H1 (cell line): ENCODE results near the gene MYO16. TPM values are rescaled to one million over a fixed set of nuclear protein-coding genes. Genes with fewer than 3 reads are reported as not detected.

ENCODE experiments used
- CTCF ChIA-PET: fragments of 300-600 bp; sonication (Branson Sonifier 250); formaldehyde crosslinking; loops from one replicate; lab custom pipeline; 2021; ENCODE audit not compliant: partially characterized antibody; lab: Charles Lee
- POLR2A ChIA-PET: fragments of 300-600 bp; sonication (Branson Sonifier 250); formaldehyde crosslinking; loops from one replicate; lab custom pipeline; 2021; ENCODE audit warnings: inconsistent platforms; ENCODE audit not compliant: partially characterized antibody; lab: Charles Lee
- DNase-seq, 2 experiments: peaks; one replicate each; pipeline versions ENCODE4 v3.0.0 to v3.0.0-alpha.2; 2010 to 2022; ENCODE audit warnings: low spot score in 2 of 2, low read depth in 1 of 2, mixed read lengths in 1 of 2
- FAIRE-seq: peaks from 2 replicates; lab custom pipeline; 2011; peaks lifted over from hg19 to GRCh38; lab: Jason Lieb, UNC
- H2AFZ ChIP-seq: 2 replicates; pipeline ENCODE4 v1.8.1; 2012; ENCODE audit warnings: low read length, inconsistent platforms
- H2AK5ac ChIP-seq: 2 replicates; pipeline ENCODE4 v1.6.1; 2013; ENCODE audit warnings: low read depth, low read length
- H2BK120ac ChIP-seq: replicated peaks from 2 replicates; pipeline ENCODE3; 2013; ENCODE audit warnings: low read depth, low read length, inconsistent platforms
- H2BK12ac ChIP-seq: 2 replicates; pipeline ENCODE4 v1.6.1; 2013; ENCODE audit warnings: low read depth, low read length
- H2BK15ac ChIP-seq: 2 replicates; pipeline ENCODE4 v1.6.1; 2013; ENCODE audit warnings: low read length
- H2BK20ac ChIP-seq: 2 replicates; pipeline ENCODE4 v1.6.1; 2013; ENCODE audit warnings: low read length
- H2BK5ac ChIP-seq: 2 replicates; pipeline ENCODE4 v1.6.1; 2013; ENCODE audit warnings: low read depth, low read length
- H3K14ac ChIP-seq: 2 replicates; pipeline ENCODE4 v1.6.1; 2013; ENCODE audit warnings: inconsistent platforms; ENCODE audit not compliant: insufficient read length
- H3K18ac ChIP-seq: 2 replicates; pipeline ENCODE4 v1.6.1; 2013; ENCODE audit warnings: low read length; ENCODE audit errors: extremely low read depth
- H3K23ac ChIP-seq: 2 replicates; pipeline ENCODE4 v1.6.1; 2013; ENCODE audit warnings: inconsistent platforms; ENCODE audit not compliant: insufficient read length
- H3K23me2 ChIP-seq: 2 replicates; pipeline ENCODE4 v1.6.1; 2013; ENCODE audit warnings: low read depth, low read length
- H3K27ac ChIP-seq: 2 replicates; pipeline ENCODE4 v1.6.1; 2011; ENCODE audit warnings: low read depth, low read length, inconsistent platforms
- H3K27me3 ChIP-seq, 4 experiments: replicated peaks in 1 of 4; 1 replicate in 1 of 4; 2 replicates in 3 of 4; pipeline versions ENCODE4 v1.6.1 to v1.8.1; 2011 to 2013; ENCODE audit warnings: low read length in 3 of 4, mild to moderate bottlenecking in 3 of 4, inconsistent platforms in 2 of 4, mixed read lengths in 2 of 4, moderate library complexity in 1 of 4; ENCODE audit not compliant: control insufficient read depth in 3 of 4, insufficient read depth in 3 of 4; ENCODE audit errors: extremely low read depth in 1 of 4
- H3K36me3 ChIP-seq, 4 experiments: 2 replicates each; pipeline versions ENCODE4 v1.6.1 to v1.8.1; 2011 to 2013; ENCODE audit warnings: mild to moderate bottlenecking in 4 of 4, low read length in 3 of 4, moderate library complexity in 2 of 4, control low read depth in 1 of 4, inconsistent platforms in 1 of 4; ENCODE audit not compliant: insufficient read depth in 4 of 4, control insufficient read depth in 2 of 4
- H3K4ac ChIP-seq: replicated peaks from 2 replicates; pipeline ENCODE3; 2013; ENCODE audit warnings: low read length, low read depth, mixed read lengths, inconsistent platforms; ENCODE audit not compliant: insufficient read length
- H3K4me1 ChIP-seq, 4 experiments: replicated peaks in 1 of 4; 1 replicate in 1 of 4; 2 replicates in 3 of 4; pipeline versions ENCODE4 v1.6.1 to v1.8.1; 2011 to 2013; ENCODE audit warnings: low read length in 3 of 4, inconsistent platforms in 2 of 4, mixed read lengths in 1 of 4; ENCODE audit not compliant: insufficient read depth in 4 of 4, control insufficient read depth in 3 of 4
- H3K4me2 ChIP-seq, 2 experiments: 2 replicates each; pipeline versions ENCODE4 v1.6.1 to v1.8.1; 2011 to 2013; ENCODE audit warnings: low read depth in 2 of 2, low read length in 2 of 2, control low read depth in 1 of 2, inconsistent platforms in 1 of 2, mild to moderate bottlenecking in 1 of 2; ENCODE audit not compliant: insufficient read depth in 1 of 2
- H3K4me3 ChIP-seq, 4 experiments: fragments of 200-600, 300-600 bp in 1 of 4; sonication (generic), shearing (Covaris generic), sonication (Bioruptor Twin) in 1 of 4; 2 replicates each; pipeline versions ENCODE4 v1.5.1 to v1.8.1; 2011 to 2016; ENCODE audit warnings: low read length in 4 of 4, low read depth in 3 of 4, control low read depth in 2 of 4, inconsistent platforms in 2 of 4, mild to moderate bottlenecking in 2 of 4, mixed read lengths in 1 of 4, moderate library complexity in 1 of 4; ENCODE audit not compliant: insufficient read depth in 2 of 4; ENCODE audit errors: extremely low read depth in 1 of 4
- H3K56ac ChIP-seq: replicated peaks from 2 replicates; pipeline ENCODE3; 2013; ENCODE audit warnings: low read depth, mild to moderate bottlenecking, mixed read lengths, low read length, inconsistent platforms; ENCODE audit not compliant: insufficient read length
- H3K79me1 ChIP-seq: 2 replicates; pipeline ENCODE4 v1.6.1; 2013; ENCODE audit warnings: low read depth, low read length, control low read depth
- H3K79me2 ChIP-seq, 2 experiments: 2 replicates each; pipeline versions ENCODE4 v1.6.1 to v1.8.1; 2012 to 2013; ENCODE audit warnings: low read length in 2 of 2, mild to moderate bottlenecking in 2 of 2, inconsistent platforms in 1 of 2; ENCODE audit not compliant: insufficient read depth in 2 of 2, control insufficient read depth in 1 of 2
- H3K9ac ChIP-seq, 4 experiments: replicated peaks in 1 of 4; 1 replicate in 1 of 4; 2 replicates in 3 of 4; pipeline versions ENCODE4 v1.6.1 to v1.8.1; 2011 to 2013; ENCODE audit warnings: low read depth in 3 of 4, low read length in 3 of 4, control low read depth in 2 of 4, mild to moderate bottlenecking in 2 of 4, moderate library complexity in 2 of 4, inconsistent platforms in 1 of 4; ENCODE audit errors: extremely low read depth in 1 of 4
- H3K9me3 ChIP-seq, 2 experiments: 2 replicates each; pipeline versions ENCODE4 v1.6.1 to v1.8.1; 2012 to 2013; ENCODE audit warnings: mild to moderate bottlenecking in 2 of 2, moderate library complexity in 2 of 2, control low read depth in 1 of 2, inconsistent platforms in 1 of 2, low read depth in 1 of 2, low read length in 1 of 2, mixed read lengths in 1 of 2; ENCODE audit not compliant: insufficient read depth in 2 of 2
- H4K20me1 ChIP-seq, 2 experiments: replicated peaks in 1 of 2; 2 replicates each; pipeline versions ENCODE3 to v1.8.1; 2011 to 2013; ENCODE audit warnings: inconsistent platforms in 2 of 2, low read length in 2 of 2, mild to moderate bottlenecking in 1 of 2; ENCODE audit not compliant: insufficient read depth in 2 of 2, control insufficient read depth in 1 of 2
- H4K5ac ChIP-seq: 2 replicates; pipeline ENCODE4 v1.6.1; 2013; ENCODE audit warnings: low read length, low read depth, mixed read lengths, inconsistent platforms; ENCODE audit not compliant: insufficient read length
- H4K8ac ChIP-seq: 2 replicates; pipeline ENCODE4 v1.8.0; 2013; ENCODE audit warnings: mild to moderate bottlenecking, moderate library complexity, low read length, inconsistent platforms; ENCODE audit not compliant: insufficient read depth; ENCODE audit errors: extremely low read depth
- H4K91ac ChIP-seq: replicated peaks from 2 replicates; pipeline ENCODE3; 2013; ENCODE audit warnings: low read length, mixed read lengths, inconsistent platforms; ENCODE audit not compliant: insufficient read length
- RNF2 ChIP-seq: fragments of 200-900, 300-1000 bp; sonication (generic); IDR thresholded peaks from 2 replicates; pipeline ENCODE4 v1.7.1; 2016; ENCODE audit warnings: borderline replicate concordance, low read depth, mild to moderate bottlenecking, antibody characterized with exemption, low read length; ENCODE audit not compliant: poor library complexity, severe bottlenecking; ENCODE audit errors: missing control alignments
- TEAD4 ChIP-seq: IDR thresholded peaks from 2 replicates; pipeline ENCODE4 v1.6.1; 2012; ENCODE audit warnings: low read depth, low read length, inconsistent platforms, mixed read lengths
- WGBS, 2 experiments: shearing (Covaris generic) in 1 of 2; methylation state at CpG; one replicate each; pipeline versions ENCODE4 v1.1.6 to v1.1.7; 2013 to 2015; ENCODE audit warnings: low lambda C conversion rate in 2 of 2, mixed read lengths in 2 of 2, inconsistent platforms in 1 of 2, low coverage in 1 of 2, missing lambda C conversion rate in 1 of 2; ENCODE audit not compliant: insufficient replicate concordance in 2 of 2, insufficient coverage in 1 of 2, insufficient read length in 1 of 2; ENCODE audit errors: extremely low coverage in 1 of 2, missing lambda C conversion rate in 1 of 2; 5-methylcytosine and 5-hydroxymethylcytosine counted together
- polyA plus RNA-seq, 7 experiments: library from polyadenylated mRNA; depleted of rRNA in 3 of 7; stranded (reverse) in 5 of 7; unstranded in 2 of 7; fragments of >200 nt in 5 of 7; fragments of 200-250 nt in 2 of 7; gene quantifications; 1 replicate in 5 of 7; 2 replicates in 1 of 7; 4 replicates in 1 of 7; pipeline versions ENCODE4 v1.2.1 to v1.2.3, GENCODE V29; 2011 to 2013; ENCODE audit warnings: missing spikeins in 2 of 7, mixed read lengths in 2 of 7
- total RNA-seq: library from RNA; stranded (reverse); fragmentation: NEBNext Ultra II Directional; extraction: Animal tissue kit (Norgen Biotek cat#: 25700); gene quantifications from 2 replicates; pipeline ENCODE4 v1.2.1, GENCODE V29; 2021
- TF ChIP-seq, protein P1 (sequence below): IDR thresholded peaks from 2 replicates; pipeline ENCODE4 v1.6.1; 2012; ENCODE audit warnings: inconsistent platforms

The MYO16 gene
- total and polyA plus RNA-seq, 2 of the 8 experiments (the other 6 are each of a cell fraction or from before 2014, with no cell fraction given), result 0.02 to 0.22 TPM

DNA sequence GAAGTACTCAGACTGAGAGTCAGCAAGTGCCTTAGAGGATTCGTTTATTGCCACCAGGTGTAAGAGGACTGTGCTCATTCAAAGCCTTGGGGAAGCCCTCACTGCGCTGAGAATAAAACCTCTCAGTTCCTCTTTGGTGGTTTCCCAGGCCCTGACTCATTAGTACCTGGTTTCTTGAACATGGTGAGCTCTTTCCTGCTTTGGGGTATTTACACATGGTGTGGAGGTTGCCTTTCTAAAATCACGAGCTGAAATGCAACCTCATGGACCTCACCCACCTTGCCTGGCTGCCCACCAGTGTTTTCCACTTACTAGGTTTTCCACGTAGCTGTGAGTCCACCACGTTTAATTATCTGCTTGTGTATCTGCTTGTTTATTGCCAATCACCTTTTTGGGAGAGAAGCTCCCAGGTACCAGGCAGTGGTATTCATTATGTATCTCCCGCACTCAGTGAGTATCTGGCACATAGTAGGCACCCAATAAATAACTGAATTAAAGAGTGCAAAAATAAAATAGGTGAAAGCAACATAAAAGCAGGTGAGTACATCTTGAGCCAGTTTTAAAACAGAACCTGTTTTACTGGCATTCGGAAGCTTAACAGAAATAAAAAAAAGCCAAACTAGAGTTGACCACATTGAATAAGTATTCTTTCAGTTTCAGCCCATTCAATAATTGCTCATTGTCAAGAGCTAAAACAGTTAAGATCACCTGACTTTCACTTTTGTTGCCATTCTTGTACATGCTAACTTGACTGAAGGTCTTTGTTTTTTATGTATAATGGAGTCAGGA, 533.0 kb downstream of the MYO16 start:
- TF ChIP-seq, protein P1, sequence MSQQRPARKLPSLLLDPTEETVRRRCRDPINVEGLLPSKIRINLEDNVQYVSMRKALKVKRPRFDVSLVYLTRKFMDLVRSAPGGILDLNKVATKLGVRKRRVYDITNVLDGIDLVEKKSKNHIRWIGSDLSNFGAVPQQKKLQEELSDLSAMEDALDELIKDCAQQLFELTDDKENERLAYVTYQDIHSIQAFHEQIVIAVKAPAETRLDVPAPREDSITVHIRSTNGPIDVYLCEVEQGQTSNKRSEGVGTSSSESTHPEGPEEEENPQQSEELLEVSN, result no peak
- TF ChIP-seq TEAD4 (no peak), RNF2 (no peak)
- Histone ChIP-seq H3K27me3 (no peaks in the 10 kb centered on the region), H3K4me3 (no peak overlapping the region), H2AK5ac (no peak overlapping the region), H3K27ac (no peak overlapping the region), H2BK12ac (no peak overlapping the region), H4K91ac (no peak overlapping the region), H3K14ac (no peak overlapping the region), H3K18ac (no peak overlapping the region), H3K56ac (no peak overlapping the region), H3K4ac (no peak overlapping the region), H3K23me2 (no peaks in the 10 kb centered on the region), H3K79me2 (no peaks in the 10 kb centered on the region), H3K79me1 (no peaks in the 10 kb centered on the region), H3K9me3 (no peaks in the 10 kb centered on the region), H3K4me1 (peaks cover 0 to 5% (median 2%) of the 10 kb centered on the region in 4 experiments; a peak in 5 of 7 replicates), H3K36me3 (no peaks in the 10 kb centered on the region), H3K9ac (no peak overlapping the region), H2AFZ (peak overlapping the region; percentile 9; the same call in 1 of the 2 replicates), H2BK5ac (no peak overlapping the region), H2BK120ac (no peak overlapping the region), H4K8ac (no peak overlapping the region), H4K5ac (no peak overlapping the region), H2BK20ac (no peak overlapping the region), H3K4me2 (no peak overlapping the region), H2BK15ac (no peak overlapping the region), H3K23ac (no peak overlapping the region), H4K20me1 (no peaks in the 10 kb centered on the region)
- WGBS, 2 experiments, result 96% methylated on average over 7 of the region's 7 CpGs; no CpG with 5 or more reads in 1 of the 2 experiments
- FAIRE-seq (no peak), DNase-seq (no peak)
- ChIA-PET POLR2A (interaction anchor here (0.6 kb wide), 1 partner anchor 120 kb away, joined by 3 read pairs; no protein-coding TSS in a partner anchor), CTCF (interaction anchor here (0.9 kb wide), 1 partner anchor 201 kb away, joined by 4 read pairs; no protein-coding TSS in a partner anchor)
